HG03066 (cell line): ENCODE data around the gene EZH1.

Experiments used
- ATAC-seq: cut with Tn5 transposase; IDR thresholded peaks from one replicate; pipeline ENCODE4 v1.9.1; 2021; ENCODE audit warnings: low read depth; ENCODE audit not compliant: unreplicated experiment

EZH1 gene

DNA sequence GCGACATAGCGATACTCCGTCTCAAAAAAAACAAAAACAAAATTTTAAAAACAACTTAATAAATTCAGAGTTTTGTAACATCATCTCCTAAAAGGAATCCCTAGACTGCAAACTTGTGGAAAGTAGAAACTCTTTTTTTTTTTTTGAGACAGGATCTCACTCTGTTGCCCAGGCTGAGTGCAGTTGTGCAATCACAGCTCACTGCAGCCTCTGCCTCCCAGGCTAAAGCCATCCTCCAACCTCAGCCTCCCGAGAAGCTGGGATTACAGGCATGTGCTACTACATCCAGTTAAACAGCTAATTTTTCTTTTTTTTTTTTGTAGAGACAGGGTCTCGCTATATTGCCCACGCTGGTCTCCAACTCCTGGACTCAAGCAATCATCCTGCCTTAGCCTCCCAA is 19.7 kb downstream of the EZH1 start:
- no peak for ATAC-seq

DNA sequence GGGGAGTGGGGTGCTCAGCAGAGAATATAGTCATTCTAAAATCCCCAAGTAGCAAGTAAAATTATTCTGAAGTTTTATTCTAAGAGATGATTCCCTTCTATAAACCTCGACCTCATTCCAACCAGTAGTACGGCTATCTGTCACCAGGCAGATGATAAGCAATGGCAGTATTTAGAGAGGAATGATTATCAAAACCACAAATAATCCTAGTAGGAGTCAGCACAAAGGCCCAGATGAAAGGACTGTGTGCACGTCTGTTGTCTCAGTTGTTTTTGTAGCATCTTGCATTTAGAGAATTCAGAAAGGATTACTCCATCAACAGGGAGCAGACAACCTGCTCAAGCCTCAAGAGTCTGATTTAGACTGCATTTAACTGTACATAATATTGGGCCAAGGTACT is 21.2 kb downstream of the EZH1 start:
- no peak for ATAC-seq

DNA sequence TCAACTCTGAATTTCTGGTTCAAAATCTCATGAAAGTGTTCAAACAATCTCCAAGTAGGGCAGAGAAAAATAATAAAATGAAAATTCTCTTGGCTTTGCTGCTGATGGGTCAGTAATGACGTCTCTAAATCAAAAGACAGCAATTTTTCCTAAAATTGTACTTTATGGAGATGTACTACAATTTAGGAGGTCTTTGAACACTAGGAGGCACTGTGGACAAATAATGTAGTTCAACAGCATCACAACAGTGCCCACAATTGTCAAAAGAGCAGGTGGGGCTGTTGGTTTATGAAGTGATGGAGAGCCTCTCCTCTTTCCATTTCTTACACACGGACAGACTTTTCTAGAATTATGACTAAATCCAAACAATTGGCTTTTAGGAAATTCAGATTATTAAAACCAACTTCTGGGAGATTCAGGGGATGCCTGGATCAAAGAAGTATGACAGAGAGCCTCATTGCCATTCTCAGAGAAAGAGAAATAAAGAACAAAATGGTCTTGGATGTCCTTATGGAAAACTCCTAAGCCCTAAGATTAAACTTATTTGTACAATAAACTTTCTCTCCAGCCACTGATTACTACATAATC is 23.8 kb downstream of the EZH1 start:
- ATAC-seq, result no peak

DNA sequence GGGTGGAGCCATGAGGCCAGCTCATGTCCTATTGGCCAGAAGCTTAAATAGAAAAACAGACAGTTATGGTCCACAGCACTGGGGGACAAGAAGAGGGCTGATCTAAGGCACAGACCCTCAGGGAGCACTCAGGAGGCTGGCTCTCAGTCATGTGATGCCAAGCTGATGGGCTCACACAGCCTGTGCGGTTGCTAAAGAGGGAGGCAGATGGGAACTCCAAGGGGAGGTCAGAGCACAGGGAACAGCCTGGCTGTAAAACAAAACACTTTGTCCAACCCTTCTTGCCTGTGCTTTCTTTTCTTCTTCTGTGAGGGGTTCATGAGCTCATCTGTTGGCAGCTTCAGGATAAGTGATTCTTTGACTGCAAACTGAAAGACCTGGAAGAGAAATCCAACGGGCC is 35.3 kb downstream of the EZH1 start:
- no peak for ATAC-seq

DNA sequence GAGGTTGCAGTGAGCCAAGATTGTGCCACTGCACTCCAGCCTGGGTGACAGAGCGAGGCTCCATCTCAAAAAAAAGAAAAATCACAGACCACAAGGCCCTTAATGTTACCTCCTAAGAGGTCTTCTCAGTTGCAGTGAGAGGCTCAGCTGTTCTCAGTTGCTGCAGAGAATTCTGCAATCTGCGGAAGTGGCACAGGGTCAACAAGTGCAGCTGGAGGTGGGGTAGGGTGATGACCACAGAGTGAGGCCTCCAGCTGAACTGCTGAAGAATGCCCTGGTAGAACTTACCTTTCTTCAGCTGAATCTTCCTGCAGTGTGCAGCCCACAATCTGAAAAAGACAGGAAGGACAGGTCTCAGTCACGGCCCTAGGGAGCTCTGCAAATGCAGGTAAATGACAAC is 36.3 kb downstream of the EZH1 start:
- ATAC-seq, result no peak

DNA sequence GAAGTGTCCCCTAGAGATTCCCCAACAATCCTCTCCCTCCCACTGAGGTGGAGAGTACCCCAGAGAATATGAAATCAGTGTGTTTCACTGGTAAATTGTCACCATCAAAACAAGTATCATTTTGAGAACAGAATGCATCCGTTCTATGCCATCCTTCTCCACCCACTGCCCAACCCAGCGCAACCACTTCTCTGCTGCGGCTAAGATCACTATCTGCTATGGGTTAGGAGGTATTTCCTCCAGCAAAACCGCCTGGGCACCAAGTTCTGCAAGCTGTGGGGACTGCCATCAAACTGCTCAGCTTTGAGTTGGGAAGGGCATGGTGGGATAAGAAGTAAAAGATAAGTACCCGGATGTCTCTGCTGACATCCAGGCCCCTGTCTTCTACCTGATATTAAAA is 38.1 kb downstream of the EZH1 start:
- ATAC-seq, result no peak

DNA sequence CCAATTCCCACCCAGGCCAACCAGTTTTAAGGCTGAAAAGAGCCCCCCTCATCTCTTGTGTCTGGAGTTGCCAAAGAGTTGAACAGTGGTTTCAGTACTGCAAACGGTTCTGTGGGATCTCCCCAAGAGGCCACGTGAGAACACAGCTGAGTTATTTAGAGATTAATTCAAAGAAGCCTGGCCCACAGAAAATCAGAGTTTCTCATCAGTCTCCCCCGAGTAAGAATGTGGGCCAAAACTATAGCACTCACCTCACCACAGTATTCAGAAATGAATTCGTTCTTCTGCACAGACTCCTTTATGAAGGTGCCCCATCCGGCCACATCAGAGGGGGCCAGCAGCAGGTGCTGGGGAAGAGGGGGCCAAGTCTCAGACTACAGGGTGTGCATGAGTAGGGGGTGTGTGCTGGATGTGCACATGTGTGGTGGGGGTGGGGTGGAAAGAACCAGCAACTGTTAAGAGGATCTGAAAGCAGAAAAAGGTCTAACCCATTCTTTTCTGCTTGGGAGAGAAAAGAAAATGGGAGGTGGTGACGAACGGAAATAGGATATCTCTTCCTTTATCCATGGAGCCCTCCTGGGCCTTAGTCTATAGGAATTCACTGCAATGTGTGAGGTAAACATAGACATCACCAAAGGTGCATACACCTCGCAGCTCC is 39.9 kb downstream of the EZH1 start:
- no peak for ATAC-seq

DNA sequence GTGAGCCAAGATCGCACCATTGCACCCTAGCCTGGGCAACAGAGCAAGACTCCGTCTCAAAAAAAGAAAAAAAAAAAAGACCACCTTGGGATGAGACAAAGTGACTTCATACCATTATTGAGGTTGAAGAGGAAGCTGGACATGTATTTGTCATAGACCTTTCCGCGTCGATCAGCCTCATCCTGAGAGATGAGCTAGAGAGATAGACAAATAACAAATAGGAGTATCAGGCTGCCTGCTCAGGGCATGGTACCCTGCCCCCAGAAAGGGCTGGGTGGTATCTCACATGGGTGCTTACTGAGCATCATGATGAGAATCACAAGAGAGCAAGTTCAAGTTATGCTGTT is 40.4 kb downstream of the EZH1 start:
- ATAC-seq, result no peak

DNA sequence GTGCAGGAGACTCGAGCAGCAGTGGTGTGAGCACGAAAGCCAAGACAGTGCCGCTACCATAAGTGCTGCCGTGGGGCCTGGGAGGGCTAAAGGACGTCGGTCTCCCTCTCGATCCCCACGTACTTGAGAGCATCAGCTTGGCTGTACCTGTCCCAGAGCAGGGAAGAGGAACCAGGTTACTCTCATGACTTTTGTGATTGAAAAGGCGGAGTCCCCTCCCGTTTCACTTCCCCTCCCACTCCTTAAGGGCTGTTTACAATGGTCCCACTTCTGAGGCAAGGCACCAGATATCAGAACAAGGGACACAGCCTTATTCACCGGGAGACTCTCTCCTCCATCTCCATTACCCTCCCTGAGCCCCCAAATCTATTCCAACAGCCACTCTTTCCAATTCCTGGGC is 42.4 kb downstream of the EZH1 start:
- ATAC-seq, result no peak

DNA sequence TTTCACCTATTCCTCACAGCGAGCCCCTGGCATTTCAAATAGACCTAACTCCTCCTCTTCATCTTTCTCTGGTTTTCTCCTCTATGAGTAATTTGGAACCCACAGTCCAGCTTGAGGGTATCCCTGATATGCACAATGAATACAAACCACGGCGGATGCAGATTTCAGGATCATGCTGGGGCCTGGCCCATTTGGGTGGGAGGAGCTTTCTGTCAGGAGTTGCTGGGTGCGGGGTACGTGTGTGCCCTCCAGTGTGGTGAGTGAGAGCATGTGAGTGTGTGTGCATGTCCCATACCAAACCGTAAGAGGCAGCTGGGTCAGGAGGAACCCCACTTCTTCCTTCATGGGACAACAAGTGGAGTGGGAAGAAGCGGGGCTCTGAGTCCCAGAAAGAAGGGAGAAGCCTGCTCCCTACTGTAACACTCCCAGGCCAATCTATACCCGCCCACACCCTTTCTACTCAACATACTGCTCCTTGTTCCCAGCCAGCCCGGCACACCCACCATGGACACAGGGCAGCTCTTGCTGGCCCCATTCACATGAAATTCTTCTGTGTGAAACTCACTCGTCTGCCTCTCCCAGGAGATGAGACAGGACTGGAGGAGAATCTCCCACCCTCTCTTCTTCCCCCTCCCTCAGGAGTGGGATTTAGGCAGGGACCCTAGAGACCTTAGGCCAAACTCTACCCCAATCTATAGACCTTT is 44.1 kb downstream of the EZH1 start:
- no peak for ATAC-seq

DNA sequence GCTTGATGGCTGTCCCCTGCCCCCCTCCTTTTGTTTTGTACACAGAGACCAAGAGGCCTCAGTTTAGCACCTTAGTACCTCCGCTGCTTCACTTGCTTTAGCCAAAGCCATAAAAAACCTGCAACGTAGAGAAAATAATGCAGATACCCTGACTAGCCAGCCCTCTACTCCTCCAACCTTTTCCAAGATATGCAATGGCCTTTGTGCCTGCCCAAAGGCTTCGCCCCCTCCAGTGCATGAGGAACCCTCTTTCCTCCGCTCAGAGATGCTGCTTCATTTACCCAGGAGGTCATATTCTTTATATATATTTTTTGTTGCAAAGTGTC is 45.5 kb downstream of the EZH1 start:
- ATAC-seq, result no peak

DNA sequence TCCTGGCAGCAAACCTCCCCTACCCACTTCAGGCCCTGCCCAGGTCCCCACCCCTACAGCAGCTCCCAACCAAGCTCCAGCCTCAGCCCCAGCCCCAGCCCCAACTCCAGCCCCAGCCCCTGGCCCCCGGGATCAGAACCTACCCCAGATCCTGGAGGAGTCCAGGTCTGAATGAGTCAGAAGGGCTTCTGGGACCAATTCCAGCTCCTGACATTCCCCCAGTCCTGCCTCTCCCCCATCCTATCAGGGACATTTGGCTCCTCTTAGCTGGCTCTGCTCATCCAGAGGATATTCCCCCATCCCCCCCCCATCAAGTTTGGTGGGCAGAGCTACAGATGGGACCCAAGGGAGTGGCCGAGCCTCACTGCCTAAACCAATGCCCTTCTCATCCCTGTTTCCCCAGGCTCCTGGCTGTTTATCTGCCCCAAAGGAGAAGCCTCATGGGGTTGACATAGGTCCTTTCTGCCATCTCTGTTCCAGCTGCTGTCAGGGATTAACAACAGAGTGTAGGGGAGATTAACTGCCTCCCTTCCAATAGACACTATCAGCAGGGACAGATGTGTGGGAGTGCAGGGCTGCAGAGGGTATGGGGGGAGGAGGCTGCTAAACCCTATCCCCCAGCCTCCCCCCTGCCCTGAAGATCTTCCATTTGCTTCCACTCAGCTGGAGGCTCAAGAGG is 46.0 kb downstream of the EZH1 start:
- no peak for ATAC-seq

DNA sequence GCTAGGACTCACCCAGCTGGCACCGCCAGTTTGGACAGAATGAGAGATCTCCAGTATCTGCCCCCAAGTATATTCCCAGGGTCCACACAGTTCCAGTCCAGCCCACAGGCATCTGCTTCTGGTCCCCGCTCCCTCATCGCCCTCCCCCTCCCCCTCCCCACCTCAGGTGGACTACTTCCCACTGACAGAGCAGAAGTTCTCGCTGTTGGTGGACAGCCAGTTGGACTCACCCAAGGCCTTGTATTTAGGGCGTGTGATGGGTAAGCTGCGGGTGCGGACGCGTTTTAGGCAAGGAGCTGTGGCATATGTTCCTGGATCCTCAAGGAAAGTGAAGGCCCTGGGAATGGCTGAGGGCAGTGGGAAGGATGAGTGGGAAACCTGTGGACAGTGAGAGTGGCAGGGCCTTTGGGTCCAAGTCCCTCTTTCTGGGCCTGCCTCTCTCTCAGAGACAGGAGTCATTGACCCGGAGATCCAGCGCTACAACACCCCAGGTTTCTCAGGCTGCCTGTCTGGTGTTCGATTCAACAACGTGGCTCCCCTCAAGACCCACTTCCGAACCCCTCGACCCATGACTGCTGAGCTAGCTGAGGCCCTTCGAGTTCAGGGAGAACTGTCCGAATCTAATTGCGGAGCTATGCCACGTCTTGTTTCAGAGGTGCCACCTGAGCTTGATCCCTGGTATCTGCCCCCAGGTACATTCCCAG is 47.6 kb downstream of the EZH1 start:
- no peak for ATAC-seq

DNA sequence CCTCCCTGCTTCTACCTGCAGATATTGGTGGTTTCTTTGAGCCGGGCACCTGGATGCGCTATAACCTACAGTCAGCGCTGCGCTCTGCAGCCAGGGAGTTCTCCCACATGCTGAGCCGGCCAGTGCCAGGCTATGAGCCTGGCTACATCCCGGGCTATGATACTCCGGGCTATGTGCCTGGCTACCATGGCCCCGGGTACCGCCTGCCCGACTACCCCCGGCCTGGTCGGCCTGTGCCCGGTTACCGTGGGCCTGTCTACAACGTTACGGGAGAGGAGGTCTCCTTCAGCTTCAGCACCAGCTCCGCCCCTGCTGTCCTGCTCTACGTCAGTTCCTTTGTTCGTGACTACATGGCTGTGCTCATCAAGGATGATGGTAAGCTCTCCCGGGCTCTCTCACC is 49.3 kb downstream of the EZH1 start:
- ATAC-seq, result no peak

DNA sequence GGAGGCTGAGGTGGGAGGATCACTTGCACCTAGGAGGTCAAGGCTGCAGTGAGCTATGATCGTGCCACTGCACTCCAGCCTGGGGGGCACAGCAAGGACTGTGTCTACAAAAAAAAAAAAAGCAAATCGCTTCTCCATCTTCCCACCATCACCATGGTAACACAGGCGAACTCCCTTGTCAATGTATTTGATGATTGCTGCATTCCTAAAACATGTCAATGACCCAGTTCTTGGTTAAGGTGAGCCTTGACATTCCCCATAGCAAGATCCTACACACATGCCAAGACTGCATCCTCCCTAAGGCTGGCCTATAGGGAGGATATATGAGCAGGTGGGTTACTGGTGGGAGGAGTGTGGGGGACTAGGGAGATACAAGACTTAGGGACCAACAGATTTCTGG is 50.3 kb downstream of the EZH1 start:
- ATAC-seq, result no peak

DNA sequence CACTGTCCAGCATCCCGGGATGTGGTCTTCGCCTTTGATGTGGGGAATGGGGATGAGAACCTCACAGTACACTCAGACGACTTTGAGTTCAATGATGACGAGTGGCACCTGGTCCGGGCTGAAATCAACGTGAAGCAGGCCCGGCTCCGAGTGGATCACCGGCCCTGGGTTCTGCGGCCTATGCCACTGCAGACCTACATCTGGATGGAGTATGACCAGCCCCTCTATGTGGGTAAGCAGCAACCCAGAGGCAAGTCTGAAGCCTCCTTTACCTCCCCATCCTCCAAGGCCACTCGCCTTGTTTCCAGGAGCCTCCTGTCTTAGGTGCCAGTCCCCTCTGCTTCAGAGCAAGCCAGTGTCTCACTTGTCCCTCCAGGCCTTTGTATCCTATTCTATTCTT is 52.4 kb downstream of the EZH1 start:
- no peak for ATAC-seq

DNA sequence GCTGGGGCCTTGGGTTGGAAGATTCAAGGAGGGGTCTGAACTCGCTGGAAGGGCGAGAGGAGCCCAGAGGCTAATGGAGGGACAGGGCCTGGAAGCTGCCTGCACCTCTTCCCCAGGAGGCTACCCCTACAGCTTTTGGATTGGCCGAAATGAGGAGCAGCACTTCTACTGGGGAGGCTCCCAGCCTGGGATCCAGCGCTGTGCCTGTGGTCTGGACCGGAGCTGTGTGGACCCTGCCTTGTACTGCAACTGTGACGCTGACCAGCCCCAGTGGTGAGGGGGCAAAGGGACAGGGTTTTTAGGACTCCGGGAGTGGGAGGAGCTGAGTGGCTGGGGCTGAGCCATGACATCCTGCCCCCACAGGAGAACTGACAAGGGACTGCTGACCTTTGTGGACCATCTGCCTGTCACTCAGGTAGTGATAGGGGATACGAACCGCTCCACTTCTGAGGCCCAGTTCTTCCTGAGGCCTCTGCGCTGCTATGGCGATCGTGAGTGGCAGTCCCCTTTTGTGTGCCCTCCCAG is 53.8 kb downstream of the EZH1 start:
- ATAC-seq, result no peak

DNA sequence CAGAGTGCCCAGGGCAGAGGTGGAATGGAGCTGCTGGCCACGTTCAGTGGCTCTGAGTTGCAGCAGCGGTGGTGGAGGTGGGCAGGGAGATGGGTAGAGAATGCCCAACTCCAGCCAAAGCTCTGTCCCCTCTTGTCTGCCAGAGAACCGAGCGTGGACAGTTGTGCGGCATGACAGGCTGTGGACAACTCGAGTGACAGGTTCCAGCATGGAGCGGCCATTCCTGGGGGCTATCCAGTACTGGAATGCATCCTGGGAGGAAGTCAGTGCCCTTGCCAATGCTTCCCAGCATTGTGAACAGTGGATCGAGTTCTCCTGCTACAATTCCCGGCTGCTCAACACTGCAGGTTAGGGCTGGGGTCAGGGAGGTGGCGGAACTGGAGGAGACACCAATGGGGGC is 54.2 kb downstream of the EZH1 start:
- no peak for ATAC-seq

DNA sequence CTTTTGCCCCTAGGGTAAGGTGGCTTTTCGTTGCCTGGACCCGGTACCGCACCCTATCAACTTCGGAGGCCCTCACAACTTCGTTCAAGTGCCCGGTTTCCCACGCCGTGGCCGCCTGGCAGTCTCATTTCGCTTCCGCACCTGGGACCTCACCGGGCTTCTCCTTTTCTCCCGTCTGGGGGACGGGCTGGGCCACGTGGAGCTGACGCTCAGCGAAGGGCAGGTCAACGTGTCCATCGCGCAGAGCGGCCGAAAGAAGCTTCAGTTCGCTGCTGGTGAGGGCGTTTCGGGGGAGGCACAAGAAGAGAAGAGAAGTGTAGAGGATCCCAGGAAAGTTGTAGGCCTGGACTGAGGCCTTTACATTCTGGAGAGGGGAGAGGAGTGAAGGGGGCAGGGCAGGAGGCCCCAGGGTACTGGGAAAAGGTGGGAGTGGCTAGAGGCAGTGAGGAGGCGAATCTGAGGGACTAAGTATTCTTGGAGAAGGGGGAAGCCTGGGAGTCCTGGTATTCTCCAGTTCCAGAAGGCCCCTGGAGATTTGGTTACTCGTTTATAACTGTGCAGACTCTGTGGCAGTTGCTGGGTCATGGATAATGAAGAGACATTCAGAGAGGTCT is 57.0 kb downstream of the EZH1 start:
- ATAC-seq, result no peak

DNA sequence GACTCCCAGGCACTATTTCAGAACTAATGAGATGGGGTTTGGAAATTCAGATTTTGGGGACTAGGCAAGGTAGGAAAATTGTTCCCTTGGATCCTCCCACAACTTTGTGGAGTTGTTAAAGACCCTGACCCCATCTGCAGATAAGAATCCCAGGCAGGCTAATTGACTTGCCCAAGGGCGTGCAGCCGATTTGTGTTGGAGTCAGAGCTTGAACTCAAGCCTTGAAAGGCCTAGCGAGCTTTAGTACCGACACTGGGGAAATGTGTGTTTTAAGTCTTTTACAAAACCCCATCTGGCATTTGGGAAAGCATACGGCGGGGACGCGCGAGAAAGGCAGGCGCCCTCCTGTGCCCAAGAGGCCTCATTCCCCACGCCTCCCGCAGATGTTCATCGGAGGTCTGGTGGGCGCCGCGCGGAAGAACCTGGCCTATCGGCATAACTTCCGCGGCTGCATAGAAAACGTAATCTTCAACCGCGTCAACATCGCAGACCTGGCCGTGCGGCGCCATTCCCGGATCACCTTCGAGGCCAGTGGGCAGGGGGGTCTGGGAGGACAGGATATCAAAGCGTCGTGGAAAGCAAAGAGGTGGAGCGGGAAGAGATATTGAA is 58.2 kb downstream of the EZH1 start:
- no peak for ATAC-seq
